ENCODE measurements around the gene PDPR.
A peak's percentile ranks its signal among the peaks of the same experiment; 100 is the strongest.
"Not testable (repeated sequence)": the region's sequence is repeated elsewhere in the genome, so short reads cannot be mapped to it uniquely, and the experiment has no call there.

The PDPR gene

DNA sequence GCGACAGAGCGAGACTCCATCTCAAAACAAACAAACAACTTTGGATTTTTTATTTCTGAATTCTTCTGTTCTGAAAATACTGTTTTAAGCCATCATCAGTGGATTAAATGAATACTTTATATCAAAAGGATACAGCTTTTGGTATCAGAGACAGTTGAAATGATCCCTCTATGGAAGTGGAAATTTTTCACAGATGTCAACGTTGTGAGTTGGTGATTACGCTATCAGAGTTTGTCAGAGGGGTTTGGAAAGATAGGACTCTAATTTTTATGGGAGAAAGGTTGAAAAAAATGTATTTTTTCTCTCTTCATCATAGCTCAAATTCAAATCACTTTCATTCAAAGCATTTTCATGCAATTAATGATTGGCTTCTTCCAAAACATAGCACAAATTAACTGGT lies 30.2 kb upstream of the PDPR start:
- H3K27ac ChIP-seq (ENCODE audit: insufficient read depth in 1 of 2, low read depth in 1 of 2, low read length in 2 of 2, poor library complexity in 1 of 2, severe bottlenecking in 2 of 2); H3K9me3 ChIP-seq (ENCODE audit: control extremely low read depth in 1 of 5, control insufficient read depth in 4 of 5, insufficient read depth in 2 of 5, low read depth in 1 of 5, low read length in 4 of 5); POLR2A ChIA-PET; H3K4me3 ChIP-seq (ENCODE audit: control insufficient read depth in 1 of 7, extremely low read depth in 1 of 7, insufficient read depth in 4 of 7, low read depth in 2 of 7, low read length in 6 of 7); H3K36me3 ChIP-seq (ENCODE audit: control insufficient read depth in 4 of 4, insufficient read depth in 4 of 4, low read length in 3 of 4); H3K27me3 ChIP-seq (replicated peaks in 2 of 5; ENCODE audit: control insufficient read depth in 4 of 5, insufficient read depth in 5 of 5, low read length in 4 of 5); CTCF ChIA-PET; H3K4me1 ChIP-seq (ENCODE audit: control extremely low read depth in 1 of 4, control insufficient read depth in 4 of 4, insufficient read depth in 4 of 4, low read length in 3 of 4): not testable (repeated sequence)
- DNase-seq: peak in 1 of 3 donors; percentile 7
- WGBS (ENCODE audit: insufficient coverage): no CpG with 5 or more reads among the region's 4 CpGs

GRCh38 chr16:70088160-70088559 lies 26.0 kb upstream of the PDPR start:
- H3K4me1 ChIP-seq (ENCODE audit: control extremely low read depth in 1 of 4, control insufficient read depth in 4 of 4, insufficient read depth in 4 of 4, low read length in 3 of 4); H3K27me3 ChIP-seq (replicated peaks in 2 of 5; ENCODE audit: control insufficient read depth in 4 of 5, insufficient read depth in 5 of 5, low read length in 4 of 5); H3K9me3 ChIP-seq (ENCODE audit: control extremely low read depth in 1 of 5, control insufficient read depth in 4 of 5, insufficient read depth in 2 of 5, low read depth in 1 of 5, low read length in 4 of 5); POLR2A ChIA-PET; H3K27ac ChIP-seq (ENCODE audit: insufficient read depth in 1 of 2, low read depth in 1 of 2, low read length in 2 of 2, poor library complexity in 1 of 2, severe bottlenecking in 2 of 2); H3K4me3 ChIP-seq (ENCODE audit: control insufficient read depth in 1 of 7, extremely low read depth in 1 of 7, insufficient read depth in 4 of 7, low read depth in 2 of 7, low read length in 6 of 7); H3K36me3 ChIP-seq (ENCODE audit: control insufficient read depth in 4 of 4, insufficient read depth in 4 of 4, low read length in 3 of 4); CTCF ChIA-PET; DNase-seq: not testable (repeated sequence)
- WGBS (ENCODE audit: insufficient coverage): no CpG with 5 or more reads among the region's 2 CpGs

DNA sequence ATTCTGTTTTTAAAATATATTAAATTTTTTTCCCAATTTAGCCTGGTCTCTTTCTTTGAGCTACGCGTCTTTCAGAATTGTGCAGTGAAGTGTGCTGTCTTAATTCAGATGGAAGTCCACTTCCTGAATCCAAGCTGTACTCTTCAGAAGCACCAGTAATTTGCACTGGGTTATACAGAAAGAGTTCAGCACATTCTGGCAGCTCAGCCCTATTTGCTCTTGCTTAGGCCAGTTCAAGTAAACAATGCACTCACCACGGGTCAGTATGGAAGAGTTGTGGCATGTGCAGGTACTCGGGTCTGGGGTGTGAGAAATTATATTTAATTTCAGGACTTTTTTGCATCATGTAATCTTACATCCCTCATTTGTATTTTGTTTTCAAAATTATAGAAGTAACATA lies 25.3 kb upstream of the PDPR start:
- H3K4me3 ChIP-seq (ENCODE audit: control insufficient read depth in 1 of 7, extremely low read depth in 1 of 7, insufficient read depth in 4 of 7, low read depth in 2 of 7, low read length in 6 of 7); CTCF ChIA-PET; H3K4me1 ChIP-seq (ENCODE audit: control extremely low read depth in 1 of 4, control insufficient read depth in 4 of 4, insufficient read depth in 4 of 4, low read length in 3 of 4); H3K36me3 ChIP-seq (ENCODE audit: control insufficient read depth in 4 of 4, insufficient read depth in 4 of 4, low read length in 3 of 4); H3K27me3 ChIP-seq (replicated peaks in 2 of 5; ENCODE audit: control insufficient read depth in 4 of 5, insufficient read depth in 5 of 5, low read length in 4 of 5); DNase-seq; H3K27ac ChIP-seq (ENCODE audit: insufficient read depth in 1 of 2, low read depth in 1 of 2, low read length in 2 of 2, poor library complexity in 1 of 2, severe bottlenecking in 2 of 2); POLR2A ChIA-PET; H3K9me3 ChIP-seq (ENCODE audit: control extremely low read depth in 1 of 5, control insufficient read depth in 4 of 5, insufficient read depth in 2 of 5, low read depth in 1 of 5, low read length in 4 of 5): not testable (repeated sequence)
- no CpG with 5 or more reads among the region's 4 CpGs for WGBS (ENCODE audit: insufficient coverage)

DNA sequence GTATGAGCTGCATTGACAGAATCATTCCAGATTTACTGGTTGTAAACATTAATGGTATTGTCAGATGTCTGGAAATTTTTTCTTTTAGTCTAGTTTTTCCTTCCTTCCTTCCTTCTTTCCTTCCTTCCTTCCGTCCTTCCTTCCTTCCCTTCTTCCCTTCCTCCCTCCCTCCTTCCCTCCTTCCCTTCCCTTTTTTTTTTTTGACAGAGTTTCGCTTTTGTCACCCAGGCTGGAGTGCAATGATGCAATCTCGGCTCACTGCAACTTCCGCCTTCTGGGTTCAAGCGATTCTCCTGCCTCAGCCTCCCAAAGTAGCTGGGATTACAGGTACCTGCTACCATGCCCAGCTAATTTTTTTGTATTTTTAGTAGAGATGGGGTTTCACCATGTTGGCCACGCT lies 24.8 kb upstream of the PDPR start:
- H3K4me1 ChIP-seq (ENCODE audit: control extremely low read depth in 1 of 4, control insufficient read depth in 4 of 4, insufficient read depth in 4 of 4, low read length in 3 of 4); H3K27ac ChIP-seq (ENCODE audit: insufficient read depth in 1 of 2, low read depth in 1 of 2, low read length in 2 of 2, poor library complexity in 1 of 2, severe bottlenecking in 2 of 2); POLR2A ChIA-PET; DNase-seq; H3K36me3 ChIP-seq (ENCODE audit: control insufficient read depth in 4 of 4, insufficient read depth in 4 of 4, low read length in 3 of 4); H3K9me3 ChIP-seq (ENCODE audit: control extremely low read depth in 1 of 5, control insufficient read depth in 4 of 5, insufficient read depth in 2 of 5, low read depth in 1 of 5, low read length in 4 of 5); H3K4me3 ChIP-seq (ENCODE audit: control insufficient read depth in 1 of 7, extremely low read depth in 1 of 7, insufficient read depth in 4 of 7, low read depth in 2 of 7, low read length in 6 of 7); CTCF ChIA-PET; H3K27me3 ChIP-seq (replicated peaks in 2 of 5; ENCODE audit: control insufficient read depth in 4 of 5, insufficient read depth in 5 of 5, low read length in 4 of 5): not testable (repeated sequence)
- WGBS (ENCODE audit: insufficient coverage): no CpG with 5 or more reads among the region's 6 CpGs

DNA sequence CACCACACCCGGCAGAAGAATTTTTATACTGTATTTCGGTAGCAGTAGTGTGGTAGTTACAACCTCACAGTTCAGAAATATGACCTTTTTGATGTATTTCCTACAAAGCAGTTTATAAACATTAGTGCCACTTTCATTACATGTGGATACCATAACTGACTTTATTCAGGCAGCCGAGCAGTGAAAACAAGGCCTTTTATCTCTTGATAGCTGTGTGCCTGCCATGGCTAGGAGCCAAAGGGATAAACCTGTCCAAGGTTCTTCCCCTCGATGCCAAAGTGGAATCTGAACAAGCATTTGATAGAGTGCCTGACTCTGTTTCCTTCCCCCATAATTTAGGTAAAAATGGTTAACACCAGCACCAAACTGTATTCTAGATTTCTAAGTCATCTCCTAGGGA lies 23.0 kb upstream of the PDPR start:
- H3K4me1 ChIP-seq (ENCODE audit: control extremely low read depth in 1 of 4, control insufficient read depth in 4 of 4, insufficient read depth in 4 of 4, low read length in 3 of 4); H3K27me3 ChIP-seq (replicated peaks in 2 of 5; ENCODE audit: control insufficient read depth in 4 of 5, insufficient read depth in 5 of 5, low read length in 4 of 5); POLR2A ChIA-PET; H3K27ac ChIP-seq (ENCODE audit: insufficient read depth in 1 of 2, low read depth in 1 of 2, low read length in 2 of 2, poor library complexity in 1 of 2, severe bottlenecking in 2 of 2); DNase-seq; H3K36me3 ChIP-seq (ENCODE audit: control insufficient read depth in 4 of 4, insufficient read depth in 4 of 4, low read length in 3 of 4); CTCF ChIA-PET; H3K9me3 ChIP-seq (ENCODE audit: control extremely low read depth in 1 of 5, control insufficient read depth in 4 of 5, insufficient read depth in 2 of 5, low read depth in 1 of 5, low read length in 4 of 5); H3K4me3 ChIP-seq (ENCODE audit: control insufficient read depth in 1 of 7, extremely low read depth in 1 of 7, insufficient read depth in 4 of 7, low read depth in 2 of 7, low read length in 6 of 7): not testable (repeated sequence)
- WGBS (ENCODE audit: insufficient coverage): no CpG with 5 or more reads among the region's 4 CpGs

GRCh38 chr16:70094096-70094495 lies 20.0 kb upstream of the PDPR start:
- no CpG with 5 or more reads among the region's 1 CpG for WGBS (ENCODE audit: insufficient coverage)
- H3K27me3 ChIP-seq (replicated peaks in 2 of 5; ENCODE audit: control insufficient read depth in 4 of 5, insufficient read depth in 5 of 5, low read length in 4 of 5); CTCF ChIA-PET; H3K4me1 ChIP-seq (ENCODE audit: control extremely low read depth in 1 of 4, control insufficient read depth in 4 of 4, insufficient read depth in 4 of 4, low read length in 3 of 4); H3K36me3 ChIP-seq (ENCODE audit: control insufficient read depth in 4 of 4, insufficient read depth in 4 of 4, low read length in 3 of 4); POLR2A ChIA-PET; H3K9me3 ChIP-seq (ENCODE audit: control extremely low read depth in 1 of 5, control insufficient read depth in 4 of 5, insufficient read depth in 2 of 5, low read depth in 1 of 5, low read length in 4 of 5); DNase-seq; H3K27ac ChIP-seq (ENCODE audit: insufficient read depth in 1 of 2, low read depth in 1 of 2, low read length in 2 of 2, poor library complexity in 1 of 2, severe bottlenecking in 2 of 2); H3K4me3 ChIP-seq (ENCODE audit: control insufficient read depth in 1 of 7, extremely low read depth in 1 of 7, insufficient read depth in 4 of 7, low read depth in 2 of 7, low read length in 6 of 7): not testable (repeated sequence)

DNA sequence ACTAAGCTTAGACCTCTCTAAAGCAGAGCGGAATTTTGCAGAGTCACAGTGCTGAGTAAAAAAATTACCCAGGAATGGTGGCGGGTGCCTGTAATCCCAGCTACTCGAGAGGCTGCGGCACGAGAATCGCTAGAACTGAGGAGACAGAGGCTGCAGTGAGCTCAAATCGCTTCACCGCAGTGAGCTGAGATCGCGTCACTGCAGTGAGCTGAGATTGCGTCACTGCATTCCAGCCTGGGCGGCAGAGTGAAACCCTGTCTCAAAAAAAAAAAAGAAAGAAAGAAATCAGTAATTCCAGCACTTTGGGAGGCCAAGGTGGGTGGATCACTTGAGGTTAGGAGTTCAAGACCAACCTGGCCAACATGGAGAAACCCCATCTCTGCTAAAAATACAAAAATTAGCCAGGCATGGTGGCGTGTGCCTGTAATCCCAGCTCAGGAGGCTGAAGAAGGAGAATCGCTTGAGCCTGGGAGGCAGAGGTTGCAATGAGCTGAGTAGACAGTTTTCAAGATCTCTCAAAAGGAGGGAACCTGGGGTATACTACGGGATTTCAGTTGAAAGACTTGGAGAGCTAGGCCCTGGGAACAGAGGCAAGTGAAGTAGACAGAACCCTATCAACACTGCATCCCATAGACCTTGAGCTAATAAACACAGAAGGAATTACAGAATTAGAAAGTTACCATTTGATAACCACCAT lies 4.4 kb upstream of the PDPR start:
- CTCF ChIA-PET; H3K4me3 ChIP-seq (ENCODE audit: control insufficient read depth in 1 of 7, extremely low read depth in 1 of 7, insufficient read depth in 4 of 7, low read depth in 2 of 7, low read length in 6 of 7); H3K27me3 ChIP-seq (replicated peaks in 2 of 5; ENCODE audit: control insufficient read depth in 4 of 5, insufficient read depth in 5 of 5, low read length in 4 of 5); H3K27ac ChIP-seq (ENCODE audit: insufficient read depth in 1 of 2, low read depth in 1 of 2, low read length in 2 of 2, poor library complexity in 1 of 2, severe bottlenecking in 2 of 2); H3K4me1 ChIP-seq (ENCODE audit: control extremely low read depth in 1 of 4, control insufficient read depth in 4 of 4, insufficient read depth in 4 of 4, low read length in 3 of 4); POLR2A ChIA-PET; H3K36me3 ChIP-seq (ENCODE audit: control insufficient read depth in 4 of 4, insufficient read depth in 4 of 4, low read length in 3 of 4); H3K9me3 ChIP-seq (ENCODE audit: control extremely low read depth in 1 of 5, control insufficient read depth in 4 of 5, insufficient read depth in 2 of 5, low read depth in 1 of 5, low read length in 4 of 5); DNase-seq: not testable (repeated sequence)
- 98% methylated on average over 11 of the region's 15 CpGs for WGBS (ENCODE audit: insufficient coverage)
